GM18868 (cell line): ENCODE results near the gene PLCH2.

Experiments used
- ATAC-seq: cut with Tn5 transposase; IDR thresholded peaks from one replicate; pipeline ENCODE4 v1.9.1; 2021; ENCODE audit warnings: mild to moderate bottlenecking, moderate library complexity; ENCODE audit not compliant: unreplicated experiment

The PLCH2 gene

DNA sequence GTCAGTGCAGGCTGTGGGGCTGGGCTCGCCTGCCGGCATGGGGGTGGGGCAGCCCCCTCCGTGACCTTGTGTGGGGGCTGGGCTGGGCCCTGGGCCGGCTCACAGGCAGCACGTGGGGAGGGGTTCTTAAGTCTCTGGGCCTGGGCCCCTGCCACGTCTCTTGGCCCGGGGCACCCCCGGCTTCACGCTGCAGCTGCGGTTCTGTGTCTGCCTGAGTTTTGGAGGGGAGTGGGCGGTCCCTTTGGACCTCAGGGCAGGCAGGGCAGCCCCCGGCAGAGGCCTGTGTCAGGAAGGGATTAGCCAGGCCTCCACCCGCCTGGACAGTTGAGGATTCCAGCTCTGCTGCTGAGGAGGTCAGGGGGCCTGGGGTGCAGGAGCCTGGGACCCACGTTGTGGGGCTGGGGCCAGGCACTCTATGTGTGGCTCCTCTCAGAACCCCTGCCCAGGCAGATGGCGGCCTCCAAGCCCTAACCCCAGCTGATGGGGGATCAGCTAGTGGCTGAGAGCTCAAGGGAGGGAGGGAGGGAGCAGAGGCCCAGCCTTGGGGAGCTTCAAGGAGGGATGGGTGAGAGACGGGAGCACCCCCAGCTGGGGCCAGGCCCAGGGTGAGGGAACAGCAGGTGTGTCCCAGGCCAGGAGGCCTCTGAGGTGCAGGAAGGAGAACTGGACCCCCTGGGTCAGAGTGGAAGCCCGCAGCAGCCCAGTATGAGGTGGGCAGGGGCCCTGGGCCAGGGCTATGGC, 1.8 kb upstream of the PLCH2 start:
- ATAC-seq, result no peak

DNA sequence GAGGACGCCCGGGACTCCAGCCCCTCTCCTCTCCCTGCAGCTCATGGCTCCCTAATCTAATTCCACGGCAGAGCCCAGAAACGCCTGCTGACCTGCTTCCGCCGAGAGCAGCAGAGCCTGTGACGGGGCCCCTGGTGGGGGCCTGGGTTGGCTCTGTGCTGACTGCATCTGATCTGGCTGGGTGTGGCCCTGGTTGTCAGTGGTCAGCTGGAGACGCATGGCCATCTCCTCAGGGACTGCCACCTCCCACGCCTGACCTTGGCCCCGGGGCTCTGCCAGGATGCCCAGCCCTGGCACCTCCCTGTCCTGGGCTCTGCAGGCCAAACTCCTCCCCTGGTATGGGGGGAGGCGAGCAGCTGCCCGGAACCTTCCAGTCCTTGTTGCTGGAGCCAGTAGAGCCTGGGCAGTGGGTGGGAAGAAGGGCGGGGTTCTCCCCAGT, 1.1 kb upstream of the PLCH2 start:
- no peak for ATAC-seq

DNA sequence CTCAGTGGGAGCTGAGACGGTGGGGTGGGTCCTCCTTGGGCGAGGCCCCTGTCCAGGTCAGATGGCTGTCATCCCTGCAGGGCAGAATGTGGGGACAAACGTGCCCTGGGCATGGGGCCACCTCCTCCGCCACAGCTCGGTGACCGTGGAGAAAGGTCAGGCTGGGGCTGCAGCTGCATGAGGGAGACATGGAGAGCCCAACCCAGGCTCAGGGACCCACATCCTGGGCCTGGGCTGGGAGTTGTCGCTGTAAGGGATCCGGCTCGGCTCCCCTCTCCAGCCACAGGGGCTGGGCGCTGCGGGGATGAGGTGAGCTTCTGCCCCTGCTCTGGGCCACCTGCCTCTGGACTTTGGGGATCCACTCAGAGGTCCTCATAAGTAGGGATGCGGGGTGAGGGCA, 518 bp upstream of the PLCH2 start:
- ATAC-seq, result no peak

DNA sequence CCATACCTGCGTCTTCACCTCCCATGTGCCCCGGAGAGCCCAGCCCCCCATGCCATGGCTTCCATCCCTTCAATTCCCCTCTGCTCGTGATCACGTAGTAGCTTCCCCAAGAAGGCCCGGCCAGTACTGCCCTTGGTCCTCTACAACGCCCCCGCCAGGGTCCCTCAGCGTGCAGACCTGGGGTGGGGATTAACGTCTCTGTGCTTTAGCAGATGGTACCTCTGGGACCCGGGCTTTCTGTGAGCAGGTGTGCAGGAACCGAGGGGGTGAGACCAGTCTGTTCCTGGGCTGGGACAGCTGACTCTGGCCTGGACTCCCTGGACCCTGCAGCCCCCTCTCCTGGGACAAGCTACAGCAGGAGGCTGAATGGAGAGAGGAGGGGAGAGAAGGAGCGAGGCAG, 1.2 kb downstream of the PLCH2 start:
- no peak for ATAC-seq

DNA sequence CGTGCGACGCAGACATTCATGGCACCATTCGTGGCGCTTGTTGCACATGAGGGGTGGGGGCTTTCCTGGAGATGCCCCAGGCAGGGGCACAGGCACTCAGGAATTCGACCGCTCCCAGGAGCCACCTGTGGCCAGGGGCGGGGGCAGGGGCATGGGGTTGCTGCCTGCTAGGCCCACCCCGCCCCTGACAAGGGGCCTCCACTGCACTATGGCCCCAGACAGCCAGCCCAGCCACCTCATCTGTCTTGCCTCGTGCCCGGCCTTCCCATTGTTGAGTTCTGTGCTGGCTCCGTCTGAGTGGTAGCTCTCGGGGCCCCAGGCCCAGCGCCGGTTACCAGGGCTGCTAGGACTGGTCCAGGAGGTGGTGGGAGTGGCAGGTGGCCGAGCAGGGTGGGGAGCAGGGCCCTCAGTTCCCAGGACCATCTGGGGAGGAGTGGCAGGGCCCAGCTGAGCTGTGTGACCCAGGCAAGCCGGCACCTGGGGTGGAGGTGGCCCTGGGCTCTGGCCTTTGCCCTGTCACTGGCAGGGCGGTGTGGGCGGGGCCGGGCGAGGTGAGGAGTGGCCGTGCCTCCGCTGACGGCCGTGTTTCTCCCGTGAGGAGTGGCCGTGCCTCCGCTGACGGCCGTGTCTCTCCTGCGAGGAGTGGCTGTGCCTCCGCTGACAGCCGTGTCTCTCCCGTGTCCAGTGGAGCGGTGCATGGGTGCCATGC, 1.9 kb downstream of the PLCH2 start:
- ATAC-seq, result no peak

DNA sequence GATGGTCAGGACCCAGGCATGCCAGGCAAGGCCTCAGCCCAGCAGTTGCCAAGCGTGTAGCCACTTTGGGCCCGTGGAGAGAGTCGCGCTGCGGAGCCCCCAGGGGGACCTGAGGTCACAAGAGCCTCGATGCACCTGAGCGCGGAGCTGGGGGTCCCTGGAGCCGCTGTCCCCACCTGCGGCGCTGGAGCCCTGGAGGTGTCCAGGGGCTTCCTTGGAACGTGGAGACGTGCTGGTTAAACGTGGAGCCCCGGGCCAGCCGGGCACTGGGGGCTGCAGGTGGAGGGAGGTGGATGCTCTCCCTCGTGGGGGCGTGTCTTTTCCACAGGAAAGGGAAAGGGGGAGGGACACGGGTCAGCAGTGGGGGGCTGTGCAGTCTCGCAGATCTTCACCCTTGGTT, 3.1 kb downstream of the PLCH2 start:
- ATAC-seq, result no peak

DNA sequence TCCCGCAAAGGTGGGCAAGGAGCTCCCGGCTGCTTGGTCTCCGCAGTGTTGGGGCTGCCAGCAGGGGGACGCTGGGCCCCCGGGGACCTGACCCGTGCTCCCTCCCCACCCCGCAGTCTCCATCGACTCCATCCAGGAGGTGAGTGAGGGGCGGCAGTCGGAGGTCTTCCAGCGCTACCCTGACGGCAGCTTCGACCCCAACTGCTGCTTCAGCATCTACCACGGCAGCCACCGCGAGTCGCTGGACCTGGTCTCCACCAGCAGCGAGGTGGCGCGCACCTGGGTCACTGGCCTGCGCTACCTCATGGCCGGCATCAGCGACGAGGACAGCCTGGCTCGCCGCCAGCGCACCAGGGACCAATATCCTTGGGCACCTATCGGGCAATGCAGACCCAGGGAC, 3.5 kb downstream of the PLCH2 start:
- ATAC-seq, result no peak

DNA sequence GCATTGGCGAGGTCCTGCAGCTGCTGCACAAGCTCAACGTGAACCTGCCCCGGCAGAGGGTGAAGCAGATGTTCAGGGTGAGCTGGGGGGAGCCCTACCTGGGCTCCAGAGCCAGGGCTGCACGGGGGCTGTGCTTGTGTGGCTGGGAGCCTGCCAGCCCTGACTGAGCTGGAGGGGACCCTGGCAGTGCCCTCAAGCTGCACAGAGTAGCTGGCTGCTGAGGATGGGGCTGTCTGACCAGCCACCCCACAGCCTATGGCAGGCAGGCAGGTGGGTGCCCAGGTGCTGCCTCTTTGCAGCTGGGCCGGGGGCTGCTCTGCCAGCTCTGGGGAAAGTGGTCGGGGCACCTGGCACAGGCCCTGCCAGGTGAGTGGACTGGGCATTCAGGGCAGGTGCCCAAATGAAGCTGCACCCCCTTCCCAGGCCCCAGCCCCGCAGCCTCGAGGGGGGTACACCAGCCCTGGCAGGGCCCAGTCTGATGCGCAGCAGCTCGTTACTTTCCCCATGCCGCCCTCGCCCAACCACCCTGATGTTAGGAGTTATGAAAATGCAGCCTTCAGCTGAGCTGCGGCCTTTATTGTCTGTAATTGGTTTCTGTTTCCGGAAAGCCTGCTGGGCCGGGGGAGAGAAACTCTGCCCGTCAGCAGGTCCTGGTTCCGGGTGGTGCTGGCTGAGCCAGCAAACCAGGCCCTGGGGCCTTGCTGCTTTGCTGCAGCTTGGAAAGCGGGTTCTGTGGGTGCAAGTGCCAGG, 4.3 kb downstream of the PLCH2 start:
- ATAC-seq, result no peak

DNA sequence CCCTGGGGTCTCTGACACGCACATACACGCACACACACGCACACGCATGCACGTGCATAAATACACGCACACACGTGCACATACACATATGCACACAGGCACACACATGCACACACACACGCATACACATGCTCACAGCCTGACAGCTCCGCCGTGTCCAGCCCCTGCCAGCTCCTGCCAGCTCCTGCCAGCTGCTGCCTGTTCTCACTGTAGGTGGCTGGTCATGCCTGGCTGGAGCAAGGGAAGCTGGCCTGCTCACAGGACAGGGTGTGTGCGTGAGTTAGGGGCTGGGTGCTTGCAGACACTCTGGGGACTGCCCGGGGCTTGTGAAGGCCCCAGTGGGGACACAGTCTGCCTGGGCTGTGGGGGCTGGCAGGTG, 4.9 kb downstream of the PLCH2 start:
- no peak for ATAC-seq

DNA sequence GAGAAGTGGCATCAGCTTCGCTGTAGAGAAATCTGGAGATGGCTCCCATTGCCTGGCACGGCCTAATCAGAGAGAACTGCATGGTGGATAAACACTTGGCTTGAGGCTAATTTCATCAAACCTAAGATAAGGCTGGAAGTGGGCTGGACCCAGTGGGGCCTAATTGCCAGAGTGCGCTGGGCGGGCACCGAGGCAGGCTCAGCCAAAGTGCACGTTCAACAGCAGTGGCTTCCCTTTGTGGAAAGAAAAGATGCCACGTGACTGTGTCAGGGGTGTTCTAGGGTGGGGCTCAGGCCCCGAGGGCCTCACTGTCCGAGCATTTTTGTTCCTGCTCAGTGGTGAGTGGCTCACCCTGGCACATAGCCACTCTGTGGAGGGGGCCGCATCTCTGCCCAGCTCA, 5.8 kb downstream of the PLCH2 start:
- no peak for ATAC-seq

DNA sequence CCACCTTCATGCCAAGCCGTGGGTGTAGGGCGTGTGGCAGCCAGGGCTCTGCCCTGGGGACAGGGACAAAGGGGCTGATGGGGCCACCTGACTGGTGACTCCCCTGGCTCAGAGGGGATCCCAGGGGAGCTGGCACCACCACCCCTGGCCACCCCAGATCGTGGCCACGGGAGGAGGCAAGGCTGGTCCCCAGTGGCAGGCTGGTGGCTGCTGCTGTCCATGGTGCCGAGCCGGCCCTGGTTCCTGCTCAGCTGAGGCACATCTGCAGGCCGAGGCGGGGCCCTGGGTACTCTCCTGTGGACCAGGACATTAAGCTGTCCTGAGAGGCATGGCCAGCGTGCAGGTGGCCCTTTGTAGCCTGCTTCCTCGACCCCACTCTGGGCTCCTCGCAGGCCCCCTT, 6.5 kb downstream of the PLCH2 start:
- ATAC-seq, result no peak

DNA sequence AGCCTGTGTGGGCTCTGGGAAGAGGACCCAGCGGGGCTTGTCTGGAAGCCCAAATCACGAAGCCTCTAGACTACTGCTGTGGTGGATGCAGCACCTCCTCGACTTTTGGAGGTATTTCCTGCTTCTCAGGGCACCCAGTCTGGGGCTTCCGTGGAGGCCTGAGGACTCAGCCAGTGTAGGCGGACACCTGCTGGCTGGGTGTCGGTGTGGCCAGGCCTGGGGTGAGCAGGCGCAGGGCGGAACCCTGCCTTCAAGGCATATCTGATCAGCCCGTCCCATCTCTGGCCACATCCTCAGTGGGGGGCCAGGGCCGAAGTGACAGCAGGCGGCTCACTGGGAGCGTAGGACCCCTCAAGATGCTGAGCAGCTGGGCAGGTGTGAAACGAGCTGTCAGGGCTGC, 6.9 kb downstream of the PLCH2 start:
- no peak for ATAC-seq

DNA sequence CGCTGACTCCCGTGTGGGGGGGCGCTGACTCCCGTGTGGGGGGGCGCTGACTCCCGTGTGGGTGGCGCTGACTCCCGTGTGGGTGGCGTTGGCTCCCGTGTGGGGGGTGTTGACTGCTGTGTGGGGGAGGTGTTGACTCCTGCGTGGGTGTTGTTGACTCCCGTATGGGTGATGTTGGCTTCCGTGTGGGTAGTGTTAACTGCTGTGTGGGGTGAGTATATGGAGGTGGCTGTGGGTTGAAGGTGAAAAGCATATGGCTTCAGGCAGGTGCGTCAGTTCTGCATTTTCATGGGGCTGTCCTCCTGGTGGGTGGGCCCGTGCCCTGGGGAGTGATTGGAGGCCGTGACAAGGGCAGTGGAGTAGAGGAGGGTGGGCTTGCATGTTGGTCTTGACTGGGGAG, 7.9 kb downstream of the PLCH2 start:
- no peak for ATAC-seq

DNA sequence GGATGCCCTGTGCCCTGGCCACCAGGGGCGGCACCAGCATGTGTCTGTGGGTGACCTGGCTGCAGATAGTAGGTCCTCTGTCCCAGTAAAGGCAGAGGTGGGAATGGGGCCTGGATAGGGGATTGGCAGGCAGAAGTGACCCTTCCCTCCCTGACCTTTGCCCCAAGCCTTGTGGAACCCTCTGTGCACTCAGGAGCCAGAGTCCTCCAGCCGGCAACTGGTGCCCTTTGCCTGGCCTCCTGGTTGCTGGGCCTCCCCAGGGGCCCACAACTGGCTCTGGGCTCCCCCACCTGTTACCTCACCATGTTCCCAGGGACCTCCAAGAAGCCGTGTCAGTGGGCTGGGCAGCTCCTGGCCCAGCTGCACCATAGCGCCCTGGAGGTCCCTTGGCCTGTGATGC, 10.0 kb downstream of the PLCH2 start:
- no peak for ATAC-seq

DNA sequence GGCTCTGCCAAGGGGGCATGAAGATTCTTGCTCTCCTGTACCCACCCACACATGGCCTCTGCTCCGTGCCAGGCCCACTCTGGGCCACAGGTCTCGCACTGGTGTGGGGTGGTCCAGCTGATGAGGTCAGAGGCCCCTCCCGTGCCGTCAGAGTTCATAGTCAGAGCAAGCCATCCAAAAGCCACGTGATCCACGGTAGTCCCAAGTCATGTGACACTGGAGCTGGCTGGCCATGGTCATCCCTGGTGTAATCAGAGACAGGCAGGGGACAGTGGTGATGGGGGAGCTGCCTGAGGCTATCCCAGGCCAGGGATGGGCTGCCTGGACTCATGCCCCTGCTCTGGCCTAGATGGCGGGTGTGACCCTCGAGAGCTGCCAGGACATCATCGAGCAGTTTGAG, 10.5 kb downstream of the PLCH2 start:
- ATAC-seq, result no peak

DNA sequence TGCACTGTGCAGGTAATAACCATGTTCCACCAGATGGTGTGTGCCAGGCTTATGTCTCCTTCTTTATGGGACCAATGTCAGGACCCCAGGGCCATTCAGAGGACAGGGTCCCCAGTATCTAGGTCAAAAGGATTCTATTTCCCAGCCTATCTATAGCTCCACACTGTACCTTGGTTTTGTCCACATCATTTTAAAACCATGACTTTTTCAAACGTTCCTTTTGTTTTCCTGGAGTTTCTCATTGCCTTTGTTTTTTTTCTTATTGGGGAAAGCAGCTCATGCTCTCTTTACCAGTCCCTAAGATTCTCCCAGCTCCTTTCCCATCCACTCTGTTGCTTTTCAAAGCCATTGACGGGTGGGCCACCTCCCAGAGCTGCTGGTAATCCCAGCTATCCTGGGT, 12.6 kb downstream of the PLCH2 start:
- no peak for ATAC-seq

DNA sequence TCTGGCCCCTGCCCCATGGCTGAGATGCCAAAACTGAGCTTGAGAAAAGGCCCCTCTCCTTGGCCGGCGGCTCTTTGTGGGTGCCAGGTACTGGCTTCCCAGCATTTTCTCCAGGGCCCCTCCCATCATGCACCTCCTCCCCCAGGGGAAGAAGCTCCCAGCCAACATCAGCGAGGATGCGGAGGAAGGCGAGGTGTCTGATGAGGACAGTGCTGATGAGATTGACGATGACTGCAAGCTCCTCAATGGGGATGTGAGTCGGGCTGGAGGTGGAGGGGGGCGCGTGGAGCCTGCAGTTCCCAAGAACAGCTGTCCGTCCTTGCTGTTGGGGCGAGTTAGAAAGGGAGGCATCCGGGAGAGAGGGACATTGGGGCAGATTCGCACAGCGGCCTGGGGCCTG, 13.5 kb downstream of the PLCH2 start:
- ATAC-seq, result no peak

DNA sequence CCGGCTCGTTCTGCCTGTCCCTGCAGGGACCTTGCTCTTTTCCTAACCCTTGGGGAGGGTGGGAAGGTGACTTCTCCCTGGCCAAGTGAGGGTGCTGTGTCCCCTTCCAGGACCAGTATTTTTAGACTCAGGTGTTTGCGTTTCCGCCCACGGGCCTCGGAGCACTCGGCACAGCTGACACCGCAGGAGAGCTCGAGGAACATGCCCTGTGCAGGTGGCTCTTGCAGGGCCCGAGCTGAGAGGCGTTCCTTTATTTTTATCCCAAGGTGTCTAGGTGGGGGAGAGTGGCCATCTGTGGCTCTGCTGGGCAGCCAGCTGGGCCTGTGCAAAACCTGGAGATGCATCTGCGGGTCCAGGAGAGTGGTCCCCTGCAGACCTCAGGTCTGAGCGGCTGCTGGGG, 16.0 kb downstream of the PLCH2 start:
- ATAC-seq, result no peak

DNA sequence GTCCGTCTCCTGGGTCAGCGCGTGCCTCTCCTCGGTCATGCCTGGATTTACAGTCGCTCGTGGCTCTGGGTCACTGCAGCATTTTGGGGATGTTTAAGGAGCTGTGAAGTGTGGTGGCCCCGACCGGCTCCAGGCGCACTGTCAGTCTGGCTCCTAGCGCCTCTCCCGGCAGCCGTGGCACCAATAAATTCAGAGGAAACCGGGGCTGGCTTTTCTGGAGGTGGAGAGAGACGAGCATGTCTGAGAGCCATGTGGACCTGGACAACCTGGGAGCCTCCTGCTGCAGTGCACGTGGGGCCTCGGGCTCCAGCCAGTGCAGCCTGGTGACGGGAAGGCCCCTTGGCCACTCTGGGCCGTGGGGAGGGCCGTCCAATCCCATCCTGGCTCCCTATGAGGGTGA, 17.1 kb downstream of the PLCH2 start:
- no peak for ATAC-seq

DNA sequence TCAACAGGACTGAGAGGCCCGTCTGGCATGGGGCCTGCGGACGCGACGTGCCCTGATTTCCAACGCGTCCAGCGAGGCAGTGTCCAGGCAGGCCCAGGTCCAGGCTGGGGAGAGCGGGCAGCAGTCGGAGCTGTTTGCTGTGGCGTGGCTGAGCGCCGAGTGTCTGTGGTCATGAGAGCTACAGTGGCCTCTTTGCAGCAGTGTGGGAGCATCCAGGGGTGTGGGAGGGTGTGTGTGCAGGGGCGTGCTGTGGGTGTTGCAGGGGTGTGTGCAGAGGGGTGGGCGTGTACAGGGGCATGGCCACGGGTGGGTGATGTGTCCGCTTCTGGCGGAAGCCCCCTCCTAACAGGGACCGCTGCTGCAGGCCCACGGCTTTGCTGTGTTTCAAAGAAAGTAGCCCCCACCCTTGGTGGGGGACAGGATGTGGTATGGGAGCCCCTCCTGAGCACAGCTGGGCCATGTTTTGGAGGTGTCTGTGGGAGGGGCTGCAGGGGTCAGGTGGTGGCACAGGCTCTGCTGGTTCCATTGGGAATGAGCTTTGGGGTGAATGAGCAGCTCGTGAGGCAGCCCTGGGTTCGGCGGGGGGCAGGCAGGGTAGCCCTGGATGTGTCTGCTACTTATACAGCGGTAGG, 17.7 kb downstream of the PLCH2 start:
- no peak for ATAC-seq

DNA sequence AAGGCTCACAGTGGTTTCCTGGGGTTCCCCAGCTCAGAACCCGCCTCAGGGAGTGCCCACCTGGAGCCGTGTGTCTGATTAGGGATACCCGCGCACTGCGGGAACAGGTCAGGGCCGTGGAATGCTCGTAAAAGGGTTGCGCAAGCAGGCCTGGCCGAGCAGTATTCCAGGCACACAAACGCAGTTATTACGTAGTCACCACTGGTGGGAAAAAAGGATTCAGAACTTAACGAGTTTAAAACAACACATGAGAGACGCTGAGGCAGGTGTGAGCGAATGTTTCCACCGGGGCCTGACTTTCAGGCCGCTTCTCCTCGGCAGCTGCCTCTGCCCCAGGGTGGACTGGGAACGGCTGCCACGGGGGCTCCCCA, 18.2 kb downstream of the PLCH2 start:
- ATAC-seq, result no peak

DNA sequence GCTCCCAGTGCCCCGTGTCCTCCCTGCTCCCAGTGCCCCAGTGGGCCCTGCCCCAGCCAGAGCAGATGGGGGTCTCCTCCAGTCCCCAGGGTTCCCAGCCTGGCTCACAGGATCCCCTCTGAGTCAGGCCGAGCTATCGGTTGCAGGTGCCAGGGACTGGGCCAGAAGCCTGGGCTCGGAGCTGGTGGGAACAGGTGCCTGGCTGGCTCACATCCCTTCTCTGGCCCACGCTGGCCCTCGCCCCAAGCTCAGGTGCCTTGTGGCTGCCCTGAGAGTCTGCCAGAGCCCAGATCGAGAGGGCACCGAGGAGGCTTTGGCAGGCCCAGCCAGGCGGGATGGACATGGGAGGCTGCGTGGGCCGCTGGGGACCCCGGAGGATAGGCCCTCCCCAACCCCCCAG, 18.9 kb downstream of the PLCH2 start:
- ATAC-seq, result no peak
